Keratinocyte (primary cell): ENCODE results near the gene TIGD7. TPM values are rescaled to one million over a fixed set of nuclear protein-coding genes. Genes with fewer than 3 reads are reported as not detected.

ENCODE experiments used
- DNase-seq: peaks from one replicate; pipeline ENCODE4 v3.0.0-alpha.2; 2011; ENCODE audit warnings: low read depth, missing footprints, low spot score
- FAIRE-seq: peaks from 2 replicates; lab custom pipeline; 2011; peaks lifted over from hg19 to GRCh38; lab: Jason Lieb, UNC
- H2AFZ ChIP-seq: 2 replicates; pipeline ENCODE4 v1.6.0; 2012; ENCODE audit warnings: low read length, control low read depth, inconsistent platforms; ENCODE audit not compliant: control insufficient read depth
- H3K27ac ChIP-seq: 2 replicates; pipeline ENCODE4 v1.5.1; 2011; ENCODE audit warnings: low read length; ENCODE audit not compliant: control insufficient read depth, insufficient read depth
- H3K27me3 ChIP-seq: 3 replicates; pipeline ENCODE4 v1.6.0; 2011; ENCODE audit warnings: low read length; ENCODE audit not compliant: control insufficient read depth, insufficient read depth; ENCODE audit errors: extremely low read depth
- H3K36me3 ChIP-seq, 2 experiments: 2 replicates in 1 of 2; 3 replicates in 1 of 2; pipeline ENCODE4 v1.5.1; 2011; ENCODE audit warnings: low read length in 2 of 2, mild to moderate bottlenecking in 1 of 2; ENCODE audit not compliant: control insufficient read depth in 2 of 2, insufficient read depth in 2 of 2; ENCODE audit errors: extremely low read depth in 1 of 2
- H3K4me1 ChIP-seq: 3 replicates; pipeline ENCODE4 v1.5.1; 2011; ENCODE audit warnings: low read length; ENCODE audit not compliant: control insufficient read depth, insufficient read depth; ENCODE audit errors: extremely low read depth
- H3K4me2 ChIP-seq: 3 replicates; pipeline ENCODE4 v1.6.0; 2011; ENCODE audit warnings: low read depth, low read length; ENCODE audit not compliant: control insufficient read depth, insufficient read depth; ENCODE audit errors: extremely low read depth
- H3K4me3 ChIP-seq, 3 experiments: fragments of 200-600 bp in 1 of 3; sonication (generic) in 1 of 3; 2 replicates in 2 of 3; 3 replicates in 1 of 3; pipeline ENCODE4 v1.5.1; 2011 to 2016; ENCODE audit warnings: low read length in 3 of 3, mild to moderate bottlenecking in 3 of 3, control low read depth in 2 of 3, inconsistent platforms in 1 of 3, low read depth in 1 of 3, mixed read lengths in 1 of 3, mixed run types in 1 of 3, moderate library complexity in 1 of 3; ENCODE audit not compliant: control insufficient read depth in 2 of 3, insufficient read depth in 2 of 3; ENCODE audit errors: extremely low read depth in 1 of 3
- H3K79me2 ChIP-seq: 2 replicates; pipeline ENCODE4 v1.6.0; 2012; ENCODE audit warnings: low read length; ENCODE audit not compliant: control insufficient read depth, insufficient read depth
- H3K9ac ChIP-seq: 3 replicates; pipeline ENCODE4 v1.6.0; 2011; ENCODE audit warnings: low read length; ENCODE audit not compliant: control insufficient read depth, insufficient read depth; ENCODE audit errors: extremely low read depth
- H3K9me1 ChIP-seq: 3 replicates; pipeline ENCODE4 v1.6.0; 2011; ENCODE audit warnings: low read length; ENCODE audit not compliant: control insufficient read depth, insufficient read depth; ENCODE audit errors: extremely low read depth
- H3K9me3 ChIP-seq: 2 replicates; pipeline ENCODE4 v1.5.1; 2012; ENCODE audit warnings: low read depth, low read length; ENCODE audit not compliant: control insufficient read depth
- H4K20me1 ChIP-seq: 3 replicates; pipeline ENCODE4 v1.6.0; 2011; ENCODE audit warnings: low read length; ENCODE audit not compliant: control insufficient read depth, insufficient read depth; ENCODE audit errors: extremely low read depth
- EZH2 ChIP-seq: IDR thresholded peaks from one replicate; pipeline ENCODE4 v1.6.1; 2012; ENCODE audit warnings: inconsistent platforms, mild to moderate bottlenecking, low read length, moderate library complexity
- dilution Hi-C: fragments of 300-500 bp; cut with MboI; formaldehyde crosslinking; loops from one replicate; pipeline ENCODE4 v1.7.0; 2020; ENCODE audit warnings: low sequenced_read_pairs; ENCODE audit not compliant: extremely low pct_ligation_motif_present
- polyA plus RNA-seq, 5 experiments: library from polyadenylated mRNA; depleted of rRNA in 3 of 5; stranded (reverse) in 3 of 5; stranded (forward) in 1 of 5; unstranded in 1 of 5; fragments of >200 nt; gene quantifications; 1 replicate in 1 of 5; 2 replicates in 3 of 5; 3 replicates in 1 of 5; pipeline versions ENCODE4 v1.2.1 to v1.2.3, GENCODE V29; 2011 to 2012; ENCODE audit warnings: missing spikeins in 2 of 5, low read depth in 1 of 5, low replicate concordance in 1 of 5
- TF ChIP-seq, protein P1 (sequence below), 3 experiments: IDR thresholded peaks in 1 of 3; conservative IDR thresholded peaks in 1 of 3; optimal IDR thresholded peaks in 1 of 3; 2 replicates in 2 of 3; 3 replicates in 1 of 3; pipeline versions ENCODE3 to v1.5.1; 2011; ENCODE audit warnings: low read length in 3 of 3, mild to moderate bottlenecking in 3 of 3, moderate library complexity in 2 of 3, control low read depth in 1 of 3, inconsistent platforms in 1 of 3; ENCODE audit not compliant: insufficient read depth in 2 of 3; ENCODE audit errors: extremely low read depth in 1 of 3

TIGD7 gene
- polyA plus RNA-seq, 1 donor (not counting 4 experiments of a cell fraction or from before 2014, with no cell fraction given) = 1.6 TPM

DNA sequence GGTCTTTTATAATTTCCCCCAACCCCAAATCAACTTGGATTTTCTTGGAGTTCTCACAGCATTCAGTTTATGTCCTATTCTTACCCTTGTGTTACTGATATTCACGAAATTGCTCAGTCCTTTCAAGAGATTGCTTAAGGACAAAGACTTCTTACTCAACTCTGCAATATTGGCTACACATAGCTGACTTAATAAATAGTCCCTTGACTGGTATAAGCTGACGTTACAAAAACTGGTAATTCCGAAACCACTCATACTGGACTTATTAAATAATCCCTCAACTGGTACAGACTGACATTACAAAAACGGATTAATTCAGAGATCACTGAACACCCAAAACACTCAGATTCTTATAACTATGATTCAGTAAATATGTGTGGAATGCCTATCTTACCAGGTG lies 860 bp downstream of the TIGD7 start:
- H3K27me3 ChIP-seq = no peaks in the 10 kb centered on the region
- DNase-seq (no peak), FAIRE-seq (no peak)
- H3K9me1 ChIP-seq = no peaks in the 10 kb centered on the region
- peaks cover 6% of the 10 kb centered on the region for H3K79me2 ChIP-seq
- dilution Hi-C loops = no loop called here
- peaks cover 9% of the 10 kb centered on the region for H3K4me1 ChIP-seq
- peaks cover 12 to 15% of the 10 kb centered on the region in 2 experiments for H3K36me3 ChIP-seq
- TF ChIP-seq EZH2 = no peak
- TF ChIP-seq, protein P1, sequence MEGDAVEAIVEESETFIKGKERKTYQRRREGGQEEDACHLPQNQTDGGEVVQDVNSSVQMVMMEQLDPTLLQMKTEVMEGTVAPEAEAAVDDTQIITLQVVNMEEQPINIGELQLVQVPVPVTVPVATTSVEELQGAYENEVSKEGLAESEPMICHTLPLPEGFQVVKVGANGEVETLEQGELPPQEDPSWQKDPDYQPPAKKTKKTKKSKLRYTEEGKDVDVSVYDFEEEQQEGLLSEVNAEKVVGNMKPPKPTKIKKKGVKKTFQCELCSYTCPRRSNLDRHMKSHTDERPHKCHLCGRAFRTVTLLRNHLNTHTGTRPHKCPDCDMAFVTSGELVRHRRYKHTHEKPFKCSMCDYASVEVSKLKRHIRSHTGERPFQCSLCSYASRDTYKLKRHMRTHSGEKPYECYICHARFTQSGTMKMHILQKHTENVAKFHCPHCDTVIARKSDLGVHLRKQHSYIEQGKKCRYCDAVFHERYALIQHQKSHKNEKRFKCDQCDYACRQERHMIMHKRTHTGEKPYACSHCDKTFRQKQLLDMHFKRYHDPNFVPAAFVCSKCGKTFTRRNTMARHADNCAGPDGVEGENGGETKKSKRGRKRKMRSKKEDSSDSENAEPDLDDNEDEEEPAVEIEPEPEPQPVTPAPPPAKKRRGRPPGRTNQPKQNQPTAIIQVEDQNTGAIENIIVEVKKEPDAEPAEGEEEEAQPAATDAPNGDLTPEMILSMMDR (optimal IDR thresholded peaks at IDR 0.05 in 1 of 3, IDR thresholded peaks at IDR 0.05 in 1 of 3, conservative IDR thresholded peaks at IDR 0.05 in 1 of 3; ENCODE audit: extremely low read depth in 1 of 3, insufficient read depth in 2 of 3, low read length in 3 of 3) = no peak
- no peaks in the 10 kb centered on the region for H4K20me1 ChIP-seq
- H3K9me3 ChIP-seq = peaks cover 11% of the 10 kb centered on the region
- no peak overlapping the region for H2AFZ ChIP-seq
- no peak overlapping the region for H3K27ac ChIP-seq
- peak overlapping the region; percentile 60 to 81 (median 80) for H3K4me3 ChIP-seq
- no peak overlapping the region for H3K9ac ChIP-seq
- H3K4me2 ChIP-seq = peak overlapping the region; percentile 85

DNA sequence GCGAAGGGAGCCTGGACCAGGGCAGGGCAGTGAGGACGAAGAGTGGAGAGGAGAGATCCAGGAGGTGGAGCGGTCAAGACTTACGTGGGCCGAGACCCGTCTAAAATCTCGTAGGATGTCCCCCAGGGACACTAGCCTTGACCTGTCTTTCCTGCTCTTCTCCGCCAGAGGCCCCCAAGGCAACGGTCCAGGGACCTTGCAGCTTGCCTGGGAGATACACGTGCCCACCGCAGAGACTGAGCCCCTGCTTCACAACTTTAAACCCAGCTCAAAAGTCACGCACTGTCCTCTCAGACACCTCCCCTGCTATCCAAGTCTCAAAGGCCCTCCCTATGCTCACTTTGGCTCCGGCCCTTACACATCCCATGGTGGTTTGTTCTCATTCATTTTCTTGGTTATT lies 9.4 kb downstream of the TIGD7 start:
- DNase-seq (no peak), FAIRE-seq (no peak)
- Histone ChIP-seq H3K79me2 (peaks cover 6% of the 10 kb centered on the region), H3K36me3 (peaks cover 16 to 19% of the 10 kb centered on the region in 2 experiments), H4K20me1 (no peaks in the 10 kb centered on the region), H3K4me1 (no peaks in the 10 kb centered on the region), H3K27me3 (no peaks in the 10 kb centered on the region), H3K9me3 (peaks cover 18% of the 10 kb centered on the region), H3K4me3 (no peak overlapping the region), H3K27ac (no peak overlapping the region), H3K4me2 (no peak overlapping the region), H2AFZ (no peak overlapping the region), H3K9me1 (no peaks in the 10 kb centered on the region), H3K9ac (no peak overlapping the region)
- no peak for TF ChIP-seq EZH2
- dilution Hi-C loops = no loop called here

DNA sequence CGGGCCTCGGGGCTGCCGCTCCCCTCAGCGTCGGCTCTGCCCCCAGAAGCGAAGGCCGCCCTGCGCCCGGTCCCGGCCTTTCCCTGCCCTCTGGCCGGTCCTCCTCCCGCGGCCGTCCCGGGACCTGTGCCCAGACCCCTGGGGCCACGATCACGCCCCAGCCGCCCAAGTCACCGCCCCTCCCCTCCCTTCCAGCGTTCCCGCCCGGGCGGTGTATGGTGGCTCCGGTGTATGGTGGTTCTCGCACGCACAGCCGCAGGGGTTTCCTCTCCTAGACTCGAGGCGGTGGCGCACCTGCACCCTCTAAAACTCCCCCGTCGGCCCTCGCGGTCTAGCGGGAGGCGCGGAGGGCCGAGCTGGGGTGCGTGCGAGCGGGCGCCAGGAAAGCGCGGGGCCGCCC lies 10.0 kb downstream of the TIGD7 start:
- Histone ChIP-seq H3K36me3 (peaks cover 22 to 24% of the 10 kb centered on the region in 2 experiments), H3K9ac (no peak overlapping the region), H4K20me1 (no peaks in the 10 kb centered on the region), H3K79me2 (peaks cover 10% of the 10 kb centered on the region), H3K4me1 (no peaks in the 10 kb centered on the region), H3K4me2 (no peak overlapping the region), H3K4me3 (no peak overlapping the region), H2AFZ (no peak overlapping the region), H3K9me3 (peaks cover 23% of the 10 kb centered on the region), H3K27ac (no peak overlapping the region), H3K9me1 (no peaks in the 10 kb centered on the region), H3K27me3 (no peaks in the 10 kb centered on the region)
- FAIRE-seq (no peak), DNase-seq (no peak)
- dilution Hi-C loops = no loop called here
- TF ChIP-seq EZH2 = no peak
- TF ChIP-seq, protein P1 (optimal IDR thresholded peaks at IDR 0.05 in 1 of 3, IDR thresholded peaks at IDR 0.05 in 1 of 3, conservative IDR thresholded peaks at IDR 0.05 in 1 of 3; ENCODE audit: extremely low read depth in 1 of 3, insufficient read depth in 2 of 3, low read length in 3 of 3) = no peak
